PC-9 (cell line): ENCODE measurements around the gene APOH.

Experiments used
- EZH2 ChIP-seq: fragments of 200-600 bp; sonication (generic); IDR thresholded peaks from 2 replicates; pipeline ENCODE4 v1.8.0; 2017; ENCODE audit warnings: antibody characterized with exemption, low read depth
- TF ChIP-seq, protein P1 (sequence below): fragments of 200-600 bp; sonication (generic); conservative IDR thresholded peaks from 2 replicates; pipeline ENCODE4 v1.6.1; 2017; ENCODE audit warnings: mixed run types, antibody characterized with exemption, mild to moderate bottlenecking, moderate library complexity

DNA sequence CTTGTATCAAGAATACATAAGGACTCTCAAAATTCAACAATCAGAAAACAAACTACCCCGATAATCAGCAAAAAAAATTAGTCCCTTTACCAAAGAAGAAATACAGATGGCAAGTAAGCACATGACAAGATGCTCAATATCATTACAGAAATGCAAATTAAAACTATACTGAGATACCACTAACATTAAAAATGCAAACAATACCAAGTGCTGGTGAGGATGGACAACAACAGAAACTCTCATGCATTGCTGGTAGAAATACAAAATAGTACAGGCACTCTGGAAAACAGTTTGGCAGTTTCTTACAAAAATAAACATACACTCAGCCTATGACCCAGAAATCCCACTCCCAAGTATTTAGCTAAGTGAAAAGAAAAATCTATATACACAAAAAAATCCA, 44.8 kb downstream of the APOH start:
- TF ChIP-seq, protein P1, sequence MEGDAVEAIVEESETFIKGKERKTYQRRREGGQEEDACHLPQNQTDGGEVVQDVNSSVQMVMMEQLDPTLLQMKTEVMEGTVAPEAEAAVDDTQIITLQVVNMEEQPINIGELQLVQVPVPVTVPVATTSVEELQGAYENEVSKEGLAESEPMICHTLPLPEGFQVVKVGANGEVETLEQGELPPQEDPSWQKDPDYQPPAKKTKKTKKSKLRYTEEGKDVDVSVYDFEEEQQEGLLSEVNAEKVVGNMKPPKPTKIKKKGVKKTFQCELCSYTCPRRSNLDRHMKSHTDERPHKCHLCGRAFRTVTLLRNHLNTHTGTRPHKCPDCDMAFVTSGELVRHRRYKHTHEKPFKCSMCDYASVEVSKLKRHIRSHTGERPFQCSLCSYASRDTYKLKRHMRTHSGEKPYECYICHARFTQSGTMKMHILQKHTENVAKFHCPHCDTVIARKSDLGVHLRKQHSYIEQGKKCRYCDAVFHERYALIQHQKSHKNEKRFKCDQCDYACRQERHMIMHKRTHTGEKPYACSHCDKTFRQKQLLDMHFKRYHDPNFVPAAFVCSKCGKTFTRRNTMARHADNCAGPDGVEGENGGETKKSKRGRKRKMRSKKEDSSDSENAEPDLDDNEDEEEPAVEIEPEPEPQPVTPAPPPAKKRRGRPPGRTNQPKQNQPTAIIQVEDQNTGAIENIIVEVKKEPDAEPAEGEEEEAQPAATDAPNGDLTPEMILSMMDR, result no peak
- TF ChIP-seq EZH2, result no peak
